NCI-H1930 (cell line): ENCODE results near the gene ZNF182.
"Not testable (repeated sequence)": the region's sequence is repeated elsewhere in the genome, so short reads cannot be mapped to it uniquely, and the experiment has no call there.

ENCODE experiments used
- DNase-seq, 2 experiments: peaks; one replicate each; lab custom pipeline; 2025; lab: John Stamatoyannopoulos, UW

ZNF182 gene

DNA sequence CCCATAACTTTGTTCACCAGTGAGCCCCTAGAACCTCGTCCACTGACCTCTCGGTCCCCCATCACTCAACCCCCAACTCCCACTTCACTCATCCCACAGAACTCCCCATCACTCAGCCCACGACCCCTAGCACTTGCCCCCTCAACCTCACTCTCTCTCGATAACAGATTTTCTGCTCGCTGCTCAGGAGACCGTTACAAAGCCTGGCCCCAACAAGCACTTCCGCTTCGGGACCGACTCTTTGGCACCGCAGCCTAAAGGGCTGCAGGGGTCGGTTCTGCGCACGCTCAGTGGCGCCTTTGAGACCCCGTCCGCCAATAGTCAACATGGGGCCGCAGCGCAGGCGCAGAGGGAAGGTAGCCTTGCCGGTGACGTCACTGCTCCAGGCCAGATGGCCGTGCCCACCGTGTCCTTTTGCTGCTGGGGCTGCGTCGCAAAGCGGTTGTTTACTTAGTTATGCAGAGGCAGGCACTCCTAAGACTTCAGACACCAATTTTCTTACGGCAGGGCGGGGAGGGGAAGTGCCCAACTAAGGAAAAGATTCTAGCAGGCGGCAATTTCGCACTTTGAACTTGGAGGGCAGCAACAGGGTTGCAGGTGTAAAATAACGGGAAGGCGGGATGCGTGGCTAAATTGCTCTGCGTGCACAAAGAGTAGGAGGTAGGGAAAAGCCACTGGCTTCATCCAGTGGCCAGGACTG is at the start of gene ZNF182:
TSS of gene ZNF182 (minus strand) at position 232 of the 700 bp plus-strand sequence. CDS start 1,380 bp downstream, outside the sequence.
- peak; percentile 87 to 88 for DNase-seq

DNA sequence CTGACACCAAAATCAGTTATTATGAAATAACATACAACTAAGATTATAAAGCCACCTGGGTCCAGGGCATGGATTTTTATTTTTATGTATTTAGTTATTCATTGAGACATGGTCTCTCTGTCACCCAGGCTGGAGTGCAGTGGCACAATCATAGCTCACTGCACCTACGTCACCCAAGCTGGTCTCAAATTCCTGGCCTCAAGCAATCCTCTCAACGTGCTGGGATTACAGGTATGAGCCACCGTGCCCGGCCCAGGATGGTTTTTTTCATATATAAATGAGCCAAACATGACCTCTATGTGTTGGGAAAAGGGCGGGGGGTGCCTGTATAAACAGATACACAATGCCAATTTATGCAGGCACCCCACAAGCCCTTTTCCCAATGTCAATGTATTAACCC is 43.1 kb upstream of the ZNF182 start:
- no peak for DNase-seq

DNA sequence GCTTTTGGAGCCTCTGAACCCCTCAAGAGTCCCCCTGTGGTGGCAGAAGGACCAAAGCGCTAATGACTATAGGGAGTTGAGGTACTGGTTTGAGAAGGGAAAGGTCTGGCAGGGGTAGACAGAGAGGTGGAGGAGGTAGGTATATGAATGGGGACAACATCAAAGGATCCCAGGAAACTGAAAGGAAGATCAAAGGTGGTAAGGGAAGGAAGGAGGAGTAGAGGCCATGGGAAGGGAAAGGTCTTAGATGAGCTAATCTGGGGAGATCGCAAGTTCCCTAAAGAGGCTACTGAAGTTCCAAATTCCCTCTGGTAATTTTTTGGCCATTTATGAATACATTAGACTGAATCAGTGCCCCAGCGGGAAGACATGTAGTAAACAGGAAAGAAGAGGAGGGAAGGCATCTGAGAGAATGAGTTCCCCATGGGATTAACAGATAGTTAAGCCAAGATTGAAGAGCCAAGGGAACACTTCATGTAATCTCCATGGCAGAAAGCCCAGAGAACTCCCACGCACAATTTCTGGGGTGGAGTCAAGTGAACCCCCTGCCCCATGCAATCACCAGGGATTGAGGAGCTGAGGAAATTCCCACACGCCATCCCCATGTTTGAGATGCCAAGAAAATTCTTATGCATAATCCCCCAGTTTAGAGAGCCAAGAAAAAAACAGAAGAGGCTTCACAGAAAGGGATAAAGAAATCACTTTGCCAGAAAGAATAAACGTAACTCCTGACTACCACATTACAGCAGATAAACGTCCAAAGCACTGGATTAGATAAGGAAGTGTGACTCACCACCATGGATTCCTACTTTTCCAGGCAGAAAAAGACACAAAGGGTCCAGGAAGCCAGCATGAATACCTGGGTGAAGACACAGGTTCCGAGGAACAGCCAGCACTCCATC is 41.9 kb upstream of the ZNF182 start:
- DNase-seq = no peak

DNA sequence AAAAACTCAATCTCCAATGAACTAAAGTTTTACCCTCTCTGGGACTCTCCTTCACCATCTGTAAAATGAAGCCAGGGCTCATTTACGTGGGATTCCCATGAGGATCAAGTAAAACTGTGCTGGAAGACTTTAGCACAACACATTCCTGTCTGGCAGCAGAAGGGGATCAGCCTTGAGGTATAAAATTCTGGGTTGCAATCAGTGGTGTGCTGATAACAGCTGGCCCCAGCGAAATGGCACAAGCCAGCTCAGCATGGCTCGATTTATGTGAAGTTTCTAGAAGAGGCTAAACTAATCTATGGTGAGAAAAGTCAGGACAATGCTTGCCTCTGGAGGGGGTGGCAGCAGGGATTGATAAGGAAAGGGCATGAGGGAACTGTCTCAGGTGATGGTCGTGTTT is 39.3 kb upstream of the ZNF182 start:
- DNase-seq = no peak

GRCh38 chrX:48035891-48036290 is 32.1 kb upstream of the ZNF182 start:
- DNase-seq = no peak

- not testable (repeated sequence) for DNase-seq
Observed at GRCh38 chrX:48030641-48031173, 26.9 kb upstream of the ZNF182 start.

DNA sequence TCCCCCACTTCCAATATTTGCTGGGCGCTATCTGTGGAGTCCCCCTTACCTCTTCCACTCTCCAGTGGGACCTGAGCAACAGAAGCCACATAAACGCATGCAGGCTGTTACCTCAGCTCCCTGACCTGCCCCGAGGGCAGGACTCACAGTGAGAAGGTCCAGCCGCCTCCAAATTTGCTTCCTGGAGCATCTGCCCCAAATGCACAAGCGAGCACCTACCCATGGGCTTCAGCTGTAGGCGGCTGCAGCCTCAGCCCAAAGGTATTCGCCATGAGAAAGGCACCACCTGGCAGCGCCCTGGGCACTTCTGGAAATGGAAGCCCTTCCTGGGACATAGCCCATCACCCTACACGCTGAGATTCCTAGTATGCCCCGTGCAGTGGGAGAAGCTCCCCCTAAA is 26.4 kb upstream of the ZNF182 start:
- no peak for DNase-seq

DNA sequence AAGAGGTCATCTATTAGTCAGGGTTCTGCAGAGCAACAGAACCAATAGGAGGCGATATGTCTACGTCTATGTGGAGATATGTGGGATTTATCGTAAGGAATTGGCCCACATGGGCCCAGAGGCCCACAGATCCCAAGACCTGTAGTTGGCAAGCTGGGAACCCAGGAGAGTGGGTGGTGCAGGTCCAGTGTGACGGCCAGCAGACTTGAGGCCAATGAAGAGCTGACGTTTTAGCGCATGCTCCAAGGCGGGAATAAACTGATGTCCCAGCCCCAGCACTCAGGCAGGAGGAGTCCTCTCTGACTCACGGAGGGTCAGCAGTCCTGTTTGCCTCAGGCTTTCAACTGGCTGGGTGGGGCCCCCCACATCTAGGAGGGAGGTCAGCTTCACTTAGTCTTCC is 24.3 kb upstream of the ZNF182 start:
- no peak for DNase-seq

GRCh38 chrX:48027545-48027944 is 23.8 kb upstream of the ZNF182 start:
- not testable (repeated sequence) for DNase-seq

- DNase-seq = peak; percentile 43 to 57
Observed at GRCh38 chrX:48025561-48025960, 21.8 kb upstream of the ZNF182 start.

GRCh38 chrX:48022738-48023137 is 18.9 kb upstream of the ZNF182 start:
- DNase-seq = no peak

DNA sequence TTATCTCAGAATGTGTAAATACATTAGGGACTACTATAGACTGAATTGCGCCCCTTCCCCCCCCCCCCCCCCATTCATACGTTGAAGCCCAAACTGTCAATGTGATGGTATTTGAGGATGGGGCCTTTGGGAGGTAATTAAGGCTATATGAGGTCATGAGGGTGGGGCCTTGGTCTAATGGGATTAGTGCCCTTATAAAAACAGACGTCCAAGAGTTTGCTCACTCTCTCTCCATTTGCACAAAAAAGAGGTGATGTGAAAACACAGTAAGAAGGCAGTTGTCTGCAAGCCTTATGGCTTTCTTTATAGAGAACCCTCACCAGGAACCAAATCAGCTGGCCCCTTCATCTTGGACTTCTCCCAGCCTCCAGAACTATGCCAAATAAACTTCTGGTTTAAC is 18.3 kb upstream of the ZNF182 start:
- DNase-seq = no peak

DNA sequence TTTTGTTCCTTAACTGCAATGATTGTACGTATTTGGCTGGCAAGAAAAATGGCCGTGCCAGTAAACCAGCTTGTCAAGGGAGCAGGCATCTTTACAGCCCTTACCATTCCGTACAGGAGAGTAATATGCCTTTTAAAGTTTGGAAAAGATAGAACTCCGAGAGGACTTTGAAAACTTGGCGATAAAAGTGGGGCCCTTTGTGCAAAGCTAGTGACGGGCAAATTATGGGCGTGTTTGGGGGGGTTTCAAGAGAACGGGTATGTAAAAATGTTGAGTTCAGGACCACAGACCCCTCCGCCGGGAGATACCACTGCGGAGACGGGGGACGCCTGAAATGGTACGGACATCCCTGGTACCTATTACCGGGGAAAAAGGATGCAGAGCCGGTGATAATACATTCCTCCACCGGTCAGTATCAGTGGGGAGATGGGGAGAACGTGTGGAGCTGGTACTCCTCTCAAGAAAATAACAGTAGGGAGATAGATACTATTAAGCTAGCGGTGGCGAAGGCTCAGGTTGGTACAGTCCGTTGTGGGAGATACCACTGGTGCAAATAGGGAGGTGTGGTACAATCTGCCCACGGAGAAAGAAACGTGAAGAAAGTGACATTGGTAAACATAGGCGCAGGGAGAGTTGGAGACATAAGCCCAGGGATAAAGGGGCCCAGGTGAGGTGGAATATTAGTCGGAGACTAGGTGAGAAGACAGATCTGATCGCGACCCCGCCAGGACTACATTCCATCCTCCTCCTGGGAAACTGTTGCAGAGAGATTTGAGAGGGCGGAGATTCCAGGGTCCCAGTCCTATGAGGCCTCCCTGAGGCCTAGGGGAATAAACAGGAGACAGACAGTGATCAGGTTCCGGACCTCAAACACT is 17.5 kb upstream of the ZNF182 start:
- DNase-seq = peak; percentile 59 to 82

GRCh38 chrX:48020472-48020871 is 16.7 kb upstream of the ZNF182 start:
- not testable (repeated sequence) for DNase-seq

GRCh38 chrX:48019892-48020291 is 16.1 kb upstream of the ZNF182 start:
- DNase-seq = not testable (repeated sequence)

DNA sequence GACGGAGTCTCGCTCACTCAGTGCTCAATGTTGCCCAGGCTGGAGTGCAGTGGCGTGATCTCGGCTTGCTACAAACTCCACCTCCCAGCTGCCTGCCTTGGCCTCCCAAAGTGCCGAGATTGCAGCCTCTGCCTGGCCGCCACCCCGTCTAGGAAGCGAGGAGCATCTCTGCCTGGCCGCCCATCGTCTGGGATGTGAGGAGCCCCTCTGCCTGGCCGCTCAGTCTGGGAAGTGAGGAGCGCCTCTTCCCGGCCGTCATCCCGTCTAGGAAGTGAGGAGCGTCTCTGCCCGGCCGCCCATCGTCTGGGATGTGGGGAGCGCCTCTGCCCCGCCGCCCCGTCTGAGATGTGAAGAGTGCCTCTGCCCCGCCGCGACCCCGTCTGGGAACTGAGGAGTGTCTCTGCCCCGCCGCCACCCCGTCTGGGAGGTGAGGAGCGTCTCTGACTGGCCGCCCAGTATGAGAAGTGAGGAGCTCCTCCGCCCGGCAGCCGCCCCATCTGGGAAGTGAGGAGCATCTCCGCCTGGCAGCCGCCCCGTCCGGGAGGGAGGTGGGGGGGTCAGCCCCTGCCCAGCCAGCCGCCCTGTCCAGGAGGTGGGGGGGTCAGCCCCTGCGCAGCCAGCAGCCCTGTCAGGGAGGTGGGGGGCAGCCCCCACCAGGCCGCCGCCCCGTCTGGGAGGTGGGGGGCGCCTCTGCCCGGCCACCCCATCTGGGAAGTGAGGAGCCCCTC is 13.0 kb upstream of the ZNF182 start:
- not testable (repeated sequence) for DNase-seq

DNA sequence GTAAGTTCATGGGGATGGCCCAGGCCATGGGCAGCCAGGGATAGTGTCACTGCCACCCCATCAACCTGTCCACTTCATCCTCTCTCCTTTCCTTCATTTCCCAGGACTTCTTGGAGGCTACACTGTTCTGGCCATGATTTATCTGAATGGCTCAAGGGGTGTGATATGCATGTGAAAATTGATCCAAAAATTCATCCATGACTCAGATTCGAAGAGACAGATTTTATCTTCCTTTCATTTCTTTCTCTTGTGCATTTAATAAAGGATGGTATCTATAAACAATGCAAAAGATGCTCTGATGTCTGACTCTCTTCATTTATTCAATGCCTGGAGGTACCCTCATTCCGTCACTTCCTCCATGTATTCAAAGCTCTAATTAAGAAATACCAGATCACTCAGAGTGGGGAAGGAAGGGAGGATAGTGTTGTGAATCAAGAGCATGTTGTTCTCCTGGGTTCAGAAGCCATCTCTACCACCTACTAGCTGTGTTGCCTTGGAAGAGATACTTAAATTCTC is 5.7 kb upstream of the ZNF182 start:
- DNase-seq = not testable (repeated sequence)

GRCh38 chrX:48006688-48007087 is 2.9 kb upstream of the ZNF182 start, which contains the start of gene SPACA5:
Gene SPACA5, plus strand, starts transcription at chrX:48006988. Its CDS starts 815 bp downstream, at chrX:48007803.
- DNase-seq = not testable (repeated sequence)

GRCh38 chrX:48003367-48003757 is 427 bp downstream of the ZNF182 start:
- no peak for DNase-seq

DNA sequence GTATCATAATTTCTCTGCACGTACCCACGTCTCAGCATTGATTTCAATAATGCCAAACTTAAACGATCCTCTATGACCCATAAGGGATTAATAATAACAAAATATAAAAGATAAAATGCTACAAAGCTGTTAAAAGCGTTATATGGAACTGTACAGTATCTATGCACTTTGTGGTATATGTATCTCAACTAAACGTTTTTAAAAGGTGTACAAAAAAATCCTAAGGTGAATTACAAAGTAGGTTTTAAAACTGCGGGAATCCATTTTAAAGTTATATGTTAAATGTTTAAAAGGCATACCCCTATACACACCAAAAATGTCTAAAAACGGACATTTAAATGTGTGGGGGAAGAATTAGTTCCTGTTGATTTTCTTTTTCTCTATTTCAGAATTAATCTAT is 860 bp downstream of the ZNF182 start:
- DNase-seq = no peak

DNA sequence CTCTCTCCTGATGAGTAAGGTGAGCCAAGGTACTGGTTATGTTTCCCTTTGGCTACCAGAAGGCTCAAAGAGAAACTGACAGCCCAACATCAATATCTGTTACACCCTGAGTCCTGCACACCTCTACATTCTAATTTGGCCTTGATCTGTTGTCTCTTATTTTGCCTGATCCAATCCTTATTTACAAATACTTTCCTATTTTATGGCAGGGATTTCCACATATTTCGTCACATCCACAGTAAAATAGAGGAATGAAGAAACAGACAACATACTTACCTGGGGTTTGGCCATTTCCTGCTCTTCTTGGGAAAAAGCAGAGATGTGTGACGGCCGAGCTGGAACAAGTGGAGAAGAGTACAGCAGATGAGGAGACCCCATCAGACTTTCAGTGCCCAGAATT is 1.5 kb downstream of the ZNF182 start:
- DNase-seq = no peak
